Measurements from ENCODE around the gene AKAP6.

Gene AKAP6

GRCh38 chr14:32662211-32662610, 333.1 kb downstream of the AKAP6 start:
- Histone ChIP-seq H3K4me3 (ENCODE audit: low read depth, low read length) (no peak overlapping the region), H3K27ac (peak overlapping the region; percentile 26), H3K36me3 (replicated peaks) (no peaks in the 10 kb centered on the region), H3K27me3 (replicated peaks) (no peaks in the 10 kb centered on the region)
- TF ChIP-seq CTCF (IDR thresholded peaks at IDR 0.05; ENCODE audit: low read depth, low read length, missing control alignments) = no peak
- in situ Hi-C loops (cut with HindIII; ENCODE audit: low pct_ligation_motif_present, low sequenced_read_pairs) = no loop called here
- DNase-seq = peak; percentile 35

- H3K36me3 ChIP-seq (replicated peaks) = no peaks in the 10 kb centered on the region
- no peak for DNase-seq
- no peak overlapping the region for H3K4me3 ChIP-seq (ENCODE audit: low read depth, low read length)
- TF ChIP-seq CTCF (IDR thresholded peaks at IDR 0.05; ENCODE audit: low read depth, low read length, missing control alignments) = no peak
- in situ Hi-C loops (cut with HindIII; ENCODE audit: low pct_ligation_motif_present, low sequenced_read_pairs) = no loop called here
- H3K27ac ChIP-seq = no peak overlapping the region
- H3K27me3 ChIP-seq (replicated peaks) = no peaks in the 10 kb centered on the region
These were observed 337.2 kb downstream of the AKAP6 start for GRCh38 chr14:32666308-32666707.

- in situ Hi-C loops (cut with HindIII; ENCODE audit: low pct_ligation_motif_present, low sequenced_read_pairs) = no loop called here
- no peaks in the 10 kb centered on the region for H3K36me3 ChIP-seq (replicated peaks)
- no peak overlapping the region for H3K27ac ChIP-seq
- DNase-seq = no peak
- no peak overlapping the region for H3K4me3 ChIP-seq (ENCODE audit: low read depth, low read length)
- no peak for TF ChIP-seq CTCF (IDR thresholded peaks at IDR 0.05; ENCODE audit: low read depth, low read length, missing control alignments)
- no peaks in the 10 kb centered on the region for H3K27me3 ChIP-seq (replicated peaks)
These were observed 338.2 kb downstream of the AKAP6 start for GRCh38 chr14:32667287-32667686.

GRCh38 chr14:32667791-32668190, 338.7 kb downstream of the AKAP6 start:
- TF ChIP-seq CTCF (IDR thresholded peaks at IDR 0.05; ENCODE audit: low read depth, low read length, missing control alignments) = no peak
- H3K36me3 ChIP-seq (replicated peaks) = no peaks in the 10 kb centered on the region
- no peak for DNase-seq
- H3K27ac ChIP-seq = no peak overlapping the region
- H3K27me3 ChIP-seq (replicated peaks) = no peaks in the 10 kb centered on the region
- in situ Hi-C loops (cut with HindIII; ENCODE audit: low pct_ligation_motif_present, low sequenced_read_pairs) = no loop called here
- no peak overlapping the region for H3K4me3 ChIP-seq (ENCODE audit: low read depth, low read length)

- TF ChIP-seq CTCF (IDR thresholded peaks at IDR 0.05; ENCODE audit: low read depth, low read length, missing control alignments) = no peak
- Histone ChIP-seq H3K4me3 (ENCODE audit: low read depth, low read length) (no peak overlapping the region), H3K27ac (no peak overlapping the region), H3K27me3 (replicated peaks) (no peaks in the 10 kb centered on the region), H3K36me3 (replicated peaks) (no peaks in the 10 kb centered on the region)
- in situ Hi-C loops (cut with HindIII; ENCODE audit: low pct_ligation_motif_present, low sequenced_read_pairs) = no loop called here
- no peak for DNase-seq
These were observed 340.3 kb downstream of the AKAP6 start for GRCh38 chr14:32669391-32669790.

GRCh38 chr14:32675433-32675832, 346.3 kb downstream of the AKAP6 start:
- Histone ChIP-seq H3K27me3 (replicated peaks) (no peaks in the 10 kb centered on the region), H3K36me3 (replicated peaks) (no peaks in the 10 kb centered on the region), H3K27ac (no peak overlapping the region), H3K4me3 (ENCODE audit: low read depth, low read length) (no peak overlapping the region)
- no peak for TF ChIP-seq CTCF (IDR thresholded peaks at IDR 0.05; ENCODE audit: low read depth, low read length, missing control alignments)
- in situ Hi-C loops (cut with HindIII; ENCODE audit: low pct_ligation_motif_present, low sequenced_read_pairs) = no loop called here
- no peak for DNase-seq
